Breast epithelium (tissue), 4 donors: ENCODE measurements around the gene TRIM36. TPM values are rescaled to one million over a fixed set of nuclear protein-coding genes. Genes with fewer than 3 reads are reported as not detected.

Experiments
- DNase-seq, 2 donors: peaks; one replicate each; pipeline ENCODE4 v3.0.0-alpha.2; 2019; ENCODE audit warnings: low spot score in 2 of 2
- H3K27ac ChIP-seq, 2 donors: fragments of 200-600 bp; sonication (generic) in 1 of 2; one replicate each; pipeline ENCODE4 v1.5.1; 2016 to 2019; ENCODE audit warnings: mild to moderate bottlenecking in 1 of 2
- H3K27me3 ChIP-seq, 2 donors: fragments of 200-600 bp; sonication (generic) in 1 of 2; one replicate each; pipeline versions ENCODE4 v1.5.1 to v1.6.0; 2017 to 2019; ENCODE audit warnings: control low read depth in 1 of 2, mild to moderate bottlenecking in 1 of 2
- H3K36me3 ChIP-seq: fragments of 200-600 bp; one replicate; pipeline ENCODE4 v1.5.1; 2019
- H3K4me1 ChIP-seq, 2 donors: fragments of 200-600 bp; sonication (generic); one replicate each; pipeline ENCODE4 v1.5.1; 2016 to 2019; ENCODE audit warnings: control low read depth in 1 of 2
- H3K4me3 ChIP-seq, 3 donors: fragments of 200-600 bp; sonication (generic); 1 replicate in 2 of 3; 2 replicates in 1 of 3; pipeline ENCODE4 v1.5.1; 2016 to 2019; ENCODE audit warnings: mild to moderate bottlenecking in 3 of 3, moderate library complexity in 2 of 3
- H3K9me3 ChIP-seq, 2 donors: fragments of 200-600 bp; sonication (generic) in 1 of 2; one replicate each; pipeline ENCODE4 v1.5.1; 2016 to 2019; ENCODE audit warnings: control low read depth in 1 of 2
- CTCF ChIP-seq, 3 donors: fragments of 450-650 bp; IDR thresholded peaks; one replicate each; pipeline ENCODE4 v1.5.1; 2016 to 2017; ENCODE audit warnings: antibody characterized with exemption in 3 of 3, mild to moderate bottlenecking in 3 of 3, moderate library complexity in 3 of 3
- POLR2A ChIP-seq: fragments of 450-650 bp; IDR thresholded peaks from one replicate; pipeline ENCODE4 v1.6.1; 2016; ENCODE audit warnings: antibody characterized with exemption, mild to moderate bottlenecking, moderate library complexity
- POLR2AphosphoS5 ChIP-seq, 3 donors: sonication (generic); formaldehyde crosslinking; IDR thresholded peaks; one replicate each; pipeline ENCODE4 v1.6.1; 2017; ENCODE audit warnings: antibody characterized with exemption in 3 of 3
- intact Hi-C: fragments of 100-400 bp; cut with DNase I; formaldehyde crosslinking; loops from one replicate; pipeline ENCODE4 v1.15.1; 2023; ENCODE audit warnings: low total_unique reads
- total RNA-seq, 3 donors: library from RNA; depleted of rRNA; stranded (reverse); fragments of >200 nt; gene quantifications; one replicate each; pipeline ENCODE4 v1.1.0, GENCODE V29; 2016

TRIM36 gene
- total RNA-seq, 3 donors from 2014 or later = 1.8 to 7.2 (median 6.9) TPM

- no peaks in the 10 kb centered on the region for H3K9me3 ChIP-seq
- no peaks in the 10 kb centered on the region for H3K27me3 ChIP-seq
- intact Hi-C loops = no loop called here
- TF ChIP-seq POLR2AphosphoS5 (IDR thresholded peaks at IDR 0.05) (no peak), CTCF (IDR thresholded peaks at IDR 0.05) (no peak), POLR2A (no peak)
- H3K4me1 ChIP-seq = no peaks in the 10 kb centered on the region
- no peak for DNase-seq
- H3K4me3 ChIP-seq = no peak overlapping the region
- no peaks in the 10 kb centered on the region for H3K36me3 ChIP-seq
- no peak overlapping the region for H3K27ac ChIP-seq
Observed at GRCh38 chr5:115194676-115195075, 25.0 kb upstream of the TRIM36 start.

DNA sequence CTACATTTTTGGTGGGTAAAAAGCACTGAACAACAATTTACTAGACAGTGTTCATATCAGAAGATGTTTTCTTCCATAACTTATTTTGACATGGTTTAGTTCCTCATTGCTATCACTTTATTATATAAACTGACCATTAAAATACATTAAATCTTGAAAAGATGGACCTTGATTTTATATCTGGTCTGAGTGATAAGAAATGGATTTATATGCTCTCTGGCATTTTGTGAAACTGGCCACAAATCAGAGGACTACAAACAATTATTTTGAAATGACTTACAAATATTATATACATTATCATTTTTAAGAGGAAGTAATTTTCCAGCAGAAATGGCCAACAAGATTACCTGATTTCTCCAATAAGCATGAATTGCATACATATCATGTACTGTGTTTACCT, 23.6 kb upstream of the TRIM36 start:
- H3K4me1 ChIP-seq = no peaks in the 10 kb centered on the region
- intact Hi-C loops = no loop called here
- H3K36me3 ChIP-seq = no peaks in the 10 kb centered on the region
- H3K4me3 ChIP-seq = no peak overlapping the region
- H3K9me3 ChIP-seq = no peaks in the 10 kb centered on the region
- no peak for DNase-seq
- H3K27me3 ChIP-seq = no peaks in the 10 kb centered on the region
- no peak overlapping the region for H3K27ac ChIP-seq
- TF ChIP-seq POLR2A = no peak
- no peak for TF ChIP-seq POLR2AphosphoS5 (IDR thresholded peaks at IDR 0.05)
- no peak for TF ChIP-seq CTCF (IDR thresholded peaks at IDR 0.05)

DNA sequence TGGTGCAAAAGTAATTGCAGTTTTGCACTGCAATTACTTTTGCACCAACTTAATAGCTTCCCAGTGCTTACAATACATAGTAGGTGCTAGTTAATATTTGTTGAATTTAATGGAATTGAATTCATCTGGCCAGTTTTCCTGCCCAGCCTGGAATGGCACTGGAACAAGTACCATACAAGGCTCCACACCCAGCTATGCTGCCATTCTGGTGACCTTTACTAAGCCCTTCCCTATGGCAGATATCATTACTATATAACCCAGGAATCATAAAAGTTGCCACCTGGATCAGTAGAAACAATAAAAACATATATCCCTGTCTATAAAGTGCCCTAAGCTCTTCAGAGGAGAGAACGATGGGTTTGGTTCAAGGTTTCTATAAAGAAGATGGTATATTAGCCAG, 22.4 kb upstream of the TRIM36 start:
- H3K4me3 ChIP-seq = no peak overlapping the region

GRCh38 chr5:115191474-115192031, 21.8 kb upstream of the TRIM36 start:
- Histone ChIP-seq H3K36me3 (no peaks in the 10 kb centered on the region), H3K9me3 (no peaks in the 10 kb centered on the region), H3K4me1 (no peaks in the 10 kb centered on the region), H3K27me3 (no peaks in the 10 kb centered on the region), H3K27ac (no peak overlapping the region), H3K4me3 (no peak overlapping the region)
- intact Hi-C loops = no loop called here
- TF ChIP-seq POLR2AphosphoS5 (IDR thresholded peaks at IDR 0.05) (no peak), CTCF (IDR thresholded peaks at IDR 0.05) (no peak), POLR2A (no peak)
- DNase-seq = no peak

More for the DNA sequence above, 22.4 kb upstream of the TRIM36 start:
- TF ChIP-seq POLR2A = no peak
- no peak for TF ChIP-seq CTCF (IDR thresholded peaks at IDR 0.05)
- no peak for TF ChIP-seq POLR2AphosphoS5 (IDR thresholded peaks at IDR 0.05)
- no peak overlapping the region for H3K27ac ChIP-seq
- DNase-seq = no peak
- no peaks in the 10 kb centered on the region for H3K27me3 ChIP-seq
- no peaks in the 10 kb centered on the region for H3K36me3 ChIP-seq
- no peaks in the 10 kb centered on the region for H3K4me1 ChIP-seq
- H3K9me3 ChIP-seq = no peaks in the 10 kb centered on the region
- intact Hi-C loops = no loop called here

DNA sequence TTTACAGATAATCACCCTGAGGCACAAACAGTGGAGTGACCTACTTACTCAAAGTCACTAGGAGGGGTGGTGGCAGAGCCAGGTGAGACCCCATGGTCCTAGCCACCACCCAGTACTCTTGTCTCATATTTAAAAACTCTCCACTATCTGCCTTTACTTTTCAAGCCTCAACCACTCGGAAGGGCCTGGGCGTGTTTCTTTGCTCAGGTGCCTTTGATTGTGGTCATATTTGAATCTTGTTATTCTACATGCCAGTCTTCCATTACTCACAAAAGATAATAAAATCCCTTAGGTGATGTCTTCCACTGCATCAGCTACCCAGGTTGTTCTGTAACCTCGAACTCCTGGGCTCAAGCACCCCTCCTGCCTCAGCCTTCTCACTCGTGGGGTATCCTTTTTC, 20.7 kb upstream of the TRIM36 start:
- TF ChIP-seq CTCF (IDR thresholded peaks at IDR 0.05) (no peak), POLR2A (no peak), POLR2AphosphoS5 (IDR thresholded peaks at IDR 0.05) (no peak)
- no peak overlapping the region for H3K4me3 ChIP-seq
- intact Hi-C loops = no loop called here
- DNase-seq = no peak
- H3K27ac ChIP-seq = no peak overlapping the region
- H3K9me3 ChIP-seq = no peaks in the 10 kb centered on the region
- no peaks in the 10 kb centered on the region for H3K27me3 ChIP-seq
- H3K36me3 ChIP-seq = no peaks in the 10 kb centered on the region
- H3K4me1 ChIP-seq = no peaks in the 10 kb centered on the region
